GM18508 (cell line): Measurements from ENCODE around the gene TRAF3.

ENCODE experiments used
- ATAC-seq: cut with Tn5 transposase; IDR thresholded peaks from one replicate; pipeline ENCODE4 v1.9.1; 2021; ENCODE audit warnings: moderate number of reproducible peaks; ENCODE audit not compliant: insufficient read depth, unreplicated experiment

TRAF3 gene

DNA sequence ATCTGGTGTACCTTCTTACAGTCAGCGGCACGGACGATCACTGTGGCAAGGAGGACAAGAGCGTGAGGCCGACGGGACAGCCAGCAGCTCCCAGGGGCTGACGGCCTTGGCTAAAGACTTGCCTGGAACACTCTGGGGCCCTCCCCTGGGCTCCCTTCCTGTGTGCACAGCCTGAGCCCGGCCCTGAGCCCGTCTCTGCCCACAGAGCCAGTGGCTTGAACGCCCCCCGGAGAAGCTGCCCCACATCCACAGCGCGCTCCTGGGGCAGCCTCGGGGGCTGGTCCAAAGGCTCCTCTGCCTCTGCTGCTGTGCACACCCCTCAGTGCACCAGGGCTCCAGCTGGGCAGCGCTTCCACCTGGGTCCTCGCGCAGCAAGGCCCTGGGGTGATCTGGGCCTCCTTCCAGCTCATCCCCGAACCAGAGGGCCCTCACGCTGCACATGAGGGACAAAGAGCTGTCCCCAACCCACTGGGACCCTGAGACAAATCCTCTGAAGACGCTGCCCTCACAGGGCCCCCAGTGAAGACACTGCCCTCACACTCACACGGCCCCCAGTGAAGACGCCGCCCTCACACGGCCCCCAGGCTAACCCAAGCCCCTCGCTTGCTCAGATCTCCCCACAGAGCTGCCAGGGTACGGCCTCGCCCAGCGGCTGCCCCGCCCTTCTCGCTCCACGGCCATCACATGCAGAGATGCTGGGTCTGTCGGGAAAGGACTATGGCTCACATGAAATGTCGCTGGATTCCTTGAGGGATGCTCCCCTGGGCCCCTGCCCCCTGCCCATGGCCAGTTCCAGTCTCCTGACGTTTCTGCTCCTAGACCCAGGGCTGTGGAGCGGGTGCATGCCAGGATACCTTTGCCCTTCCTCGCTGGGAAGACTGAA, 167.4 kb downstream of the TRAF3 start:
- no peak for ATAC-seq

DNA sequence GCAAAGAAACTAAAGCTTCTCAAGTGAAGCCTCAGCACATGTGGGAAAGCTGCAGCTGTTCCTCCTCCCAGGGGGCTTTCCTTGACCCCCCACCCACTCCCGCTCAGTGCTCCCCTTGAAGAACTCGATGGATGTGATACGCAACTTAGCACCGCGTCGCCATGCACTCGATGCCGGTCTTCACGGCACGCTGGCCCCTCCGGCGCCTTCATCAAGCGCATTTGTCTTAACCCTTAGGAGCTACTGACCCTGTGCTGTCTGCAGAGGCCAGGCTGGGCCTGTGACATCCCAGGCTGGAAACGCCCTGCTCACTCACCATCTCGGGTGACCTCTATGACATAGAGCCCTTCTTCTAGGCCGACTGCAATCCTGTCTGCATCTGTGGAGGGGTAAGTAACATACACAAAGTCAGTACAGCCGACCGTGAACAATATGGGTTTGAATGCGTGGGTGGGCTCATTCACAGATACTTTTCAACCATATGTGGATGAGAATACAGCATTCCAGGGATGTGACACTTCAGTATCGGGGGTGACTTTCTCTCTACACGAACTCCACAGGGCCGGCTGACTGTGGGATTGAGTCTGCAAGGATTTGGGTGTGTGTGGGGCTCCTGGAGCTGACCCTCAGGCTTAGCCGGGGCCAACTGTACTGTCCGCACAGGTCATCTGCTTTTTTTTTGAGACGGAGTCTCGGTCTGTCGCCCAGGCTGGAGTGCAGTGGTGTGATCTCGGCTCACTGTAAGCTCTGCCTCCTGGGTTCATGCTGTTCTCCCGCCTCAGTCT, 168.3 kb downstream of the TRAF3 start:
- no peak for ATAC-seq

DNA sequence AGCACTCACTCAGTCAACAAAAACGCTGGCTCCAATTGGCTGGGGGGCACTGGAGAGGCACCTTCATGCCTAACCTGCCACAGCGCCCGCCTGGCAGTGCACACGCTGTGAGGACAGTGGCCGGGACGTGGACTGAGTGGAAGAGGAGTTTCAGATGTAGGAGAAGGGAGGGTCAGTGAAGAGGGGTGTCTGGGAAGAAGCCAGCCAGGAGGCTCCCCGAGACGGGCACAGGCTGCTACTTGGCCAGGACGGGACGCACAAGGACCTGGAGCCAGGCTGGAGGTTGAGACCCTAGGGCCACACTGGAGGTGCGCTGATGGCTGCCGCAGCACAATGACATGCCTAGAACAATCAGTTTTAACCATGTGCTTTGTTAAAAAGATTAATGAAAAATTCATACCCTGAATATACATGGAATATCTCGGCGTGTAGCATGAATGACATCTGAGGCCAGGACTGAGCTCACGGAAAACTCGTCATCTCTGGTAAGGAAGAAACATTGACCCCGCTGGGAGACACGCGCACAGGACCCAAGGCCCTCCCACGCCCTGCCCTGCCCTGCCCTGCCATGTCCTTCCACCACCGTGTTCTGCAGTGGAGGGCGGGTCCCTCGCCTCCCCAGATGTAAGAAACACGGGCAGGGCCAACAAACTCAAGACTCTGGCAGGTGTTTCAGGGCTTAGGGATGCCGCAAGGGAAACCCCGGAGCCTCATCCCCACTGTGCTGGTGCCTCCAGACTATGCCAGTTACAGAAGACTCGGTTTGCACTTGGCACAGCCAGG, 170.3 kb downstream of the TRAF3 start:
- ATAC-seq = no peak

DNA sequence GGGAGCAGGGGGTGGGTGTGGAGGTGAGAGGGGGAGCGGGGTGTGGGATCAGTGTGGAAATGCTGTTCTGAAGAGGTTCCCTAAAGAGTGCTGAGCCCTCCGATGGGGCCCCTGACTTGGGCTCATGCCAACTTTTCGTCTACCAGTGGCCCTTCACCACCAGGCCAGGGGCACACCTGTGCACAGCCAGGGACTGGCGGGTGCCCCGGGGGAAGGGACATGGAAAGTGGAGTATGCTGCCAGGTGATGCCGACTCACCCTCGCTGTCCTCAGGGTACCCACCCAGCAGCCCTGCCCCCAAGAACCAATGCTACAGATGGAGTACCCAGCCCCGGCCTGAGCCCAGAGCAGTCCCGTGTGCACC, 171.4 kb downstream of the TRAF3 start:
- ATAC-seq = no peak

DNA sequence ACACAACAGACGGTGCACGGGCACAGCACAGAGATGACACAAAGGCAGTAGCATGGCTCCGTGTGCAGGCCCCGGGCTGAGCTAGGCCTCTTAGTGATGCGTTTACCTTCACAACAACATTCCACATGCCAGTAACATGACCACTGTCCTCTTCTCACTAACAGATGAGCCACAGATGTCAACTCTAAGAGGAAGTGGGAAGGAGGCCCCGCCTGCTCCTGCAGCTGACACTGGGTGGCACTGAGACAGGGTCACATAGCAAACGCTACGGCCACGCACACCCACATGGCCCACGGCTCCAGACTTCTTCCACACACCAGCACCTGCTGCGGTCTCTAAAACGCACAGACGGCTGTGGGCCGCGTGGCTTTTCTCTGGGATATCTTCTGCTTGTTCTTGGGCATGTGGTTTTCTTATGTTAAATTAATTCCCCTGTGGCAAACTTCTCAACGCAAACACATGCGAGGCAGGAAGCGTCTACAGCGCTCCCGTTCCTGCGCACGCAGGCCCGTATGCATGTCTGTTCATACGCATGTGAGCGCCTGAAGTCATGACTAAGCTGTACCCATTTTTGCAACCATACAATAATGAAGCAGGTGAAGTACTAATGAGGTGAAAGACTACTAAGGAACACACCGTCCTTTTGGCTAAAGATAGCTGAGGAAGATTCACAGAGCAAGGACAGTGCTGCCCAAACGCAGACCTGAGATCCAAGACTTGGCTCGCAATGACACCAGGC, 172.0 kb downstream of the TRAF3 start:
- ATAC-seq = no peak

DNA sequence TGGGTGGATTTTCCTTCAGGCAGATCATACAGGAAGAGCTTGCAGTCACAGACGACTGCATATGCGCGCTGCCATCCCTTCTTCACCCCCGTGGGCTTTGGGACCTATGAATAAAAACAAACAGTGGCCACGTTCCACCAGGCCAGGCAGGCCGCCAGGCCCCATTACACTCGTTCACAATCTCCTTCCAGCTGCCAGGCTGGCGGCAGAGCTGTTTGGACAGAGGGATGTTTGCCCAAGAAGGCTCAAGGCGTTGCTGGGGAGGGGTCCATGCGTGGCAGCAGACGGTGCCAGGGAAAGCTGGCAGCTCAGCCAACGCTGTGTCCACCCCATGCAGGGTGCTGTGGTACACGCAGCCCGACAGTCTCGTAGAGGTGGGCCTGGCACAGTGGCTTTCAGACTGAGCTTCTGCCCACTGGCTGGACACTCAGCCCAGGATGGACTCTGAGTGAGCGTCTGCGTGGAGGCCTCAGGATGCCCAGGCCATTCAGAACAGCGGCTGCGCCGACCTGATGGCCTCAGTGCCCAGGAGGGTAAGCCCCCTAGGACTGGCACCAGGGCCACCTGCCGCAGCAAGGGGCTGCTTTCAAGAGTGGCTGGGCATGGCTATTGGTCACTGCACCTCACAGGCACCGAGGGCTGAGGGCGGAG, 172.7 kb downstream of the TRAF3 start:
- no peak for ATAC-seq

DNA sequence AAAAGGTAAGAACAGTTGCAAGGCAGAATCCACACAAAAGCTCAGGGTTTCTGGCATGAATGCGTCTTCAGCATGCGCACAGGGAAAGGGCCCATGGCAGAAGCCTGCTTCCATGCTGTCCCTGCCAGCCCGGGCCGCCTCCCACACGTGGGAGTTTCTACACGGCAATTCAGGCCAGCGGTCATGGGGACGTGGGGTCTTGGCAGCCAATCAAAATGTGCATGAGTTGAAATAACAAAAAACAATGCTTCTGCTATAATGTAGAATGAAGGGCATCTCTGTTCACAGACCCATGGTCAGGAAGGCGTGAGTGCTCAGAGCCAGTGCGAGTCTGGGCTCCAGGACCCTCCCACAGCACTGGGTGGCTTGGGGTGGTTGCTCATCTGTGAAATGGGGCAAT, 173.8 kb downstream of the TRAF3 start:
- no peak for ATAC-seq

DNA sequence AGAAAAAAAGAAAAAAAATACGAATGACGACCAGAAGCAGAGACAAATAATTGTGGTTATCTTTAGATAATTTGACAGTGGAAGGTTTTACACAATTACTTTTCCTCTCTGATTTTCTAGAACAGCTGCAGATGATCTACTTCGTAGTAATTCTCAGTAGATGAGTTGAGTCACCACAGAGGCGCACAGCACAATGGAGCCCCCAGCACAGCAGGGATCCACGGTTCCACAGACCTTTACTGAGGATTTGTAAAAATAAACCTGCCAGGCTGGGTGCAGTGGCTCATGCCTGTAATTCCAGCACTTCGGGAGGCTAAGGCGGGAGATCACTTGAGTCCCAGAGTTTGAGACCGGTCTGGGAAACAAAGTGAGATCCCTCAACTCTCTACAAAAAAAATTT, 174.6 kb downstream of the TRAF3 start:
- no peak for ATAC-seq

DNA sequence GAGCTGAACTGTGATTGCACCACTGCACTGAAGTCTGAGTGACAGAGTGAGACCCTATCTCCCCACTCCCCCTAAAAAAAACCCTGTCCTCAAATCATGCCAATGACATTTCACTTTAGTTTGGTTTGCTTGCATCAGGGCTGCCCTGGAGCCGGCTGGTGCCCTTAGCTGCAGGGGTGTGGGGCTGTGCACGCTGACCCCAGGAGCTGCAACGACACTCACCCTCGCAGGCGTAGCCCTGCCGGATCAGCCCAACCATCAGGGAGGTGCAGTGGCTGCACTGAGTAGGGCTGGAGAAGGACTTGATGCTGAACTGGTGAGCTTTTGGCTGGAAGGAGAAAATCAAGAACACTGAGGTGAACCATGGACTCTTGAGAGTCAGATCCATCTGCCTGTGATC, 175.0 kb downstream of the TRAF3 start:
- ATAC-seq = no peak

DNA sequence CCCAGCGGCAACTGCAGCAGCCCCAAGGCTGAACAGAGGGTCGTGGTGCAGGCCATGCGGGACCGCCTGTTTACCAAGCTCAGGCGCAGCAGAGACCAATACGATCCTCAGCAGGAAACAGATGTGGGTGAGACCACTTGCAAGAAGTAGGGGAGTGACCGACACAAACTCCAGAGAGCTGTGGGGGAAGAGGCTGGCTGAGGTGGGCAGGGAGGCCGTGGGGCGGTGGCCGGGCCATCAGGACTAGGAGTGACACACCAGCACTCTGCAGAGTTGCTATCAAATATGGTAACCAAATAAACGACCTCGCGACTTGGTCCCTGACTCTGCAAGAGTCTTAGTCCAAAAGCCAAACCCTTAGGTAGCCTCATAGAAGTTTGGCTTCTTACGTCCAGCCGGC, 175.9 kb downstream of the TRAF3 start:
- no peak for ATAC-seq

DNA sequence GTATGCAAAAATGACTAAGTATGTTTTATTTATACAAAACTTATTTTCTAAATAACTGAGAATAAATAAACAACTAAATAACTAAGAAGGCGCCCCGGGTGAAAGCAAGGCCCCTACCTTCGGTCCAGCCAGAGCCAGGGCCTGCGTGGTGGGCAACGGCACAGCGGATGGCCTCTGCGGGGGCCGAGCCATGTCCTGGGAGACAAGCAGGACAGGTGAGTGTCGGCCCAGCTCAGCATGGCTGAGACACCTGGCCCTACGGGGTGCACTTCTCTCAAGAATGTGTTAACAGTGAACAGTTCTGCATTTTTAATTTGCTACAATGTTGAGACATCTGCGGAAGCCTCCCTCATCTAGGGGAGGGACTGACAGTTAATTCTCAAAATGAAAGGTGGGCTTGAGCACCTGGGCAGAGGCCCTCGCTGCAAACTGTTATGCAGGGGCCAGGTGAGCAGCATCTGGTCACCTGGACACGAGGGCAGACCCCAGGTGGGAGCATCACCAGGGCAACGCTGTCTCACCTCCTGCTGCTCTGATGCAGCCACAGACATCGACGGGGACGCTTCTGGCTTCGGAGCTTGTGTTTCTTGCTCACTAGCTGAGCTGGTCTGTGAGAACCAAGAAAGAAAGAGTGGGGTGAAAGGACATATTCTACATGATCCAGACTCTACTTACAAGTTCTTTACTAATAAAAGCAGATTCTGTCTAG, 177.0 kb downstream of the TRAF3 start:
- no peak for ATAC-seq

DNA sequence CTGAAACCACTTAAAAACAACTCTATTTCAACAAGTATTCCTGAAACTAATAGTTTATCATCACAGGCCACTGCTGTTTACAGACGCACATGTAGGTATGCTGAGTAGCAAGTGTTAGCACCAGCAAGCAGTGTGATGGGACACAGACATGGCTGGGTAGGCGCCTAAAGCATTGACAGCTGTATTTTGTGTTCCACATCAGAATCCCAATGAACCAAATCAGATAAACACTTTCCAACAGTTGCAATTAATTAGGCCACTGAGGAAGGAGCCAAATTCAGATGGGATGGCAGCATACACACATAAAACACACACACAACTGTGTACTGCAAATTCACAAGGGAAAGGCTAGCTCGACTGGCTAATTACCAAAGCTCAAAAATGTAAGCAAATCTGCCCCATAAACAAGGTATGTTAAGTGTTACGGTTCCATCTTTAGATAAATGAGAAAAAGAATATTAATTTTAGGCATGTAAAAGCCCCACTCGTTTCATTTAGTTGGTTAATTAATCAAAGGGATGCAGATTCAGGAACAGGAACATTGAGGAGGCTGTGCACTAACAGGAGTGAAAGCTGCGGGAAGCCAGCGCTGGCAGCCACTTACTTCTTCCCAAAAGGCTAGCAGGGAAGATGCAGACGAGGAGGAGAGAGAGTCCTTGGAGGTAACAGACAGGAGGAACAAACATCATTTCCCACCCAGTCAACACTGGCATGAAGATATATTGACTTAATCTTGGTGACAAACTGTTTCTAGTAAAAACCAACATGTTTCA, 178.6 kb downstream of the TRAF3 start:
- no peak for ATAC-seq

DNA sequence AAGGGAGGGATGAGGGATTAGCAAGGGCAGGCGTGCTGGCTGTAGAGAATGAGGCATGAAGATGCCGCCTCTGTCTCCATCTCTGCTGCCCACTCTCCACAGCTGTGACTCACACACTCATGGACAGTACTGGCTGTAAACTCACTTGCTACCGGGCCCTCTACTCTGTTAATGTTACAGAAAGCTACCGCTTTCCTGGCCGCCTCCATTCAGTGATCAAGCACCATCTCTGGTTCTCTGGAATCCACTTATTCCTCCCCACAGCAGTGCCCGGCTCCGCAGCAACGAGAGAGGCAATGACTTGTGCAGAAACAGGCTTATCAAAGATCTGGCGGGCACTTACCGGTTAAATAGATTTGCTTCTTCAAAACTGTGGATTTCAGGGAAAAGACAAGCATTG, 180.0 kb downstream of the TRAF3 start:
- ATAC-seq = no peak

DNA sequence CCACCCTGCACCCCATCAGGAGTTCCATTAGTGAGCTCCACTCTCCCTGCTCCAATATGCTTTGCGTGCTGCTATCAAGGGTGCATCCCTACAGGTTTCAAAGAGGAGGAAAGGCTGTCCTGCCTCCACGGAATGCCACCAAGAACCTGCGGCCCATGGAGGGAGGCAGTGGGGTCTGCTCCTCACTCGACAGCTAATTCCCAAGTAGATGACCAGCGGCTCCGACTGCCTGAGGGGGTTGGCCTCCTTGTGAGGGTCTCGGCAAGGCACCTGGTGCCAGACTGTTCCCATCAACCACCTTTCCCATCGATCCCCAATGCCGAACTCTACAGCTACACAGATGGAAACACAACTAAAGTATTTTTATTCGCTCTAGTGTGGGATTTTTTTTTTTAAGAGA, 181.2 kb downstream of the TRAF3 start:
- no peak for ATAC-seq
